Hematopoietic multipotent progenitor cell treated with erythropoietin and hydrocortisone succinate and interleukin-3 and kit ligand, for 8 days (in vitro differentiated cells): ENCODE measurements around the gene RAI2.
A peak's percentile ranks its signal among the peaks of the same experiment; 100 is the strongest.

Experiments
- DNase-seq: peaks from one replicate; pipeline ENCODE4 v3.0.0-alpha.2; 2015

The RAI2 gene

GRCh38 chrX:17778997-17779396 is 82.1 kb downstream of the RAI2 start:
- no peak for DNase-seq

- no peak for DNase-seq
These were observed 87.0 kb downstream of the RAI2 start for GRCh38 chrX:17774053-17774452.

- no peak for DNase-seq
These were observed 87.7 kb downstream of the RAI2 start for GRCh38 chrX:17773221-17773876.

GRCh38 chrX:17769701-17770269 is 91.3 kb downstream of the RAI2 start:
- DNase-seq = no peak

- no peak for DNase-seq
These were observed 92.1 kb downstream of the RAI2 start for GRCh38 chrX:17768997-17769396.

- DNase-seq = peak; percentile 9
These were observed 93.4 kb downstream of the RAI2 start for GRCh38 chrX:17767734-17768133.

GRCh38 chrX:17759990-17760389 is 101.1 kb downstream of the RAI2 start:
- DNase-seq = no peak

- no peak for DNase-seq
These were observed 102.7 kb downstream of the RAI2 start for GRCh38 chrX:17758382-17758781.

GRCh38 chrX:17750436-17750835 is 110.7 kb downstream of the RAI2 start:
- no peak for DNase-seq
